NCI-H748 treated with DMSO at 0.1 percent for 48 hours (cell line): ENCODE data around the gene ADAT3.

Experiments
- DNase-seq: peaks from one replicate; lab custom pipeline; 2025; lab: John Stamatoyannopoulos, UW

The ADAT3 gene

GRCh38 chr19:1905110-1905862 is at the start of gene ADAT3, which contains the start of gene SCAMP4:
ADAT3 (plus strand) TSS chr19:1905399; CDS start chr19:1912048, 6,649 bp downstream.
SCAMP4 (plus strand) TSS chr19:1905399; CDS start chr19:1915020, 9,621 bp downstream.
- DNase-seq, result peak; percentile 90

GRCh38 chr19:1855828-1856255 is 49.4 kb upstream of the ADAT3 start:
- DNase-seq, result no peak

- DNase-seq, result no peak
These were observed 48.9 kb upstream of the ADAT3 start for GRCh38 chr19:1856345-1856697.

- DNase-seq, result no peak
These were observed 48.2 kb upstream of the ADAT3 start for GRCh38 chr19:1856698-1857603.

- no peak for DNase-seq
These were observed 47.4 kb upstream of the ADAT3 start for GRCh38 chr19:1857648-1858326.

GRCh38 chr19:1858412-1859081 is 46.7 kb upstream of the ADAT3 start:
- DNase-seq, result no peak

GRCh38 chr19:1859331-1859781 is 45.8 kb upstream of the ADAT3 start:
- DNase-seq, result no peak

- DNase-seq, result no peak
These were observed 45.0 kb upstream of the ADAT3 start for GRCh38 chr19:1860042-1860775.

GRCh38 chr19:1860821-1861598 is 44.2 kb upstream of the ADAT3 start:
- DNase-seq, result no peak

- no peak for DNase-seq
These were observed 43.6 kb upstream of the ADAT3 start for GRCh38 chr19:1861599-1862031.

GRCh38 chr19:1862068-1862423 is 43.2 kb upstream of the ADAT3 start:
- DNase-seq, result no peak

- DNase-seq, result no peak
These were observed 42.5 kb upstream of the ADAT3 start for GRCh38 chr19:1862424-1863327.

GRCh38 chr19:1863328-1863637 is 41.9 kb upstream of the ADAT3 start, which contains the start of gene KLF16:
KLF16 (minus strand) TSS chr19:1863579; CDS start chr19:1863497, 82 bp downstream.
- DNase-seq, result no peak

- DNase-seq, result peak; percentile 57
These were observed 41.3 kb upstream of the ADAT3 start for GRCh38 chr19:1863638-1864479.

- DNase-seq, result no peak
These were observed 40.6 kb upstream of the ADAT3 start for GRCh38 chr19:1864480-1865171.

GRCh38 chr19:1865172-1866010 is 39.8 kb upstream of the ADAT3 start:
- DNase-seq, result no peak
